ENCODE results near the gene RETN.

RETN gene

DNA sequence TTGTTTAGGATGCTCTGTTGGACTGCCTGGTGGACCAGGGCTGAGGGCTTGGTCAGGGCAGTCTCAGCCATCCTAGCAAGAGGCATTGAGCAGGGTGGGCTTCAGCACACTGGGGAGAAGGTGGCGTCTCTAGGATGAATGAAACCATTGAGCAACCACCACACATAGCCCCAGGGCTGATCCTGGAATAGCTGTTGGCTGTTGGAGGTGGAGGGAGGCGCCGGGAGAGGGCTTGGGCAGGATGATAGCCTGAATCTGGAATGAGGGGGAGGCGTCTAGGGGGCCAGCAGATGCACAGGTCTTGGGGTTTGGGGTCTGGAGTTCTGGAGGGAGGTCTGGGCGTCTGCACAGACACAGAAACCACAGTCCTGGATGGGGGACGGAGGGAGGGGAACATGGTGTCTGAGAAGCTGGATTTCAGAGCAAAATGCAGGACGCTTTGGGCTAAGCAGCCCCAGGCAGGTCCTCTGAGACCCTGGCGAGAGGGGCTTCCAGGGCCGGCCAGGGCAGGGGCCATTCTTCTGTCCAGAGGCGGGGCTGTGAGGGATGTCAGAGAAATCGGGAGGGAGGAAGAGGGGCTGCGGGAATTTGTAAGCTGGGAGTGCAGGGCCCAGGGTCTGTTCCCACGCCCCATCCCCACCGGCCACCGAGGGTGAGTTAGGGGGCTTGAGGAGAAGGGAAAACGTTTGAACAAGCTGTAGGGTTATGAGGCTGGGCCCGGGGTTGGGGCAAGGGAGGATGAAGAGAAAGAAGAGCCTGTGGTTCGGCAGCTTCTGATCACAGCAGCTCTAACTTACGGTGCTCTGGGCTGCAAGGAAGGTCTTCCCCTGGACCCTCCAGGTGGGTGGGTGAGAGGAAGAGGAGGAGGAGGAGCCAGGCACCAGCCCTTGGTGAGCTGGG lies 16.9 kb downstream of the RETN start:
- no peak for DNase-seq

DNA sequence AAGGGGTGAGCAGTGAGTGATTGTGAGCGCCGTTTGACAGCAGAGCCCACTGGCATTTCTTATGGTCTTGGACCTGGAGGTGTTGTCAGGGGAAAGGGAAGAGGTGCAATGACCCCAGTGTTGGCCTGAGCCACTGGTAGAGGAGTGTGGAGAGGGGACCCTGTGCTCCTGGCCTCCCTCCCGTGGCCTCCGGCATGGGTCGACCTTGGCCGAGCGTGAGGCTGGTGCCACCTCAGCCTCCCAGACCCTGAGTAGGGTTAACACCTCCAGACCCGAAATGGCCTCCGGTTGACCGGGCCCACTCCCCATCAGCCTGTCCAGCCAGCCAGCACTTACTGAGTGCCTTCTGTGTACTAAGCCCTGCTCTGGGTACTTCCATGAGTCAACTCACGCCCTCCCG lies 18.3 kb downstream of the RETN start:
- DNase-seq = no peak

DNA sequence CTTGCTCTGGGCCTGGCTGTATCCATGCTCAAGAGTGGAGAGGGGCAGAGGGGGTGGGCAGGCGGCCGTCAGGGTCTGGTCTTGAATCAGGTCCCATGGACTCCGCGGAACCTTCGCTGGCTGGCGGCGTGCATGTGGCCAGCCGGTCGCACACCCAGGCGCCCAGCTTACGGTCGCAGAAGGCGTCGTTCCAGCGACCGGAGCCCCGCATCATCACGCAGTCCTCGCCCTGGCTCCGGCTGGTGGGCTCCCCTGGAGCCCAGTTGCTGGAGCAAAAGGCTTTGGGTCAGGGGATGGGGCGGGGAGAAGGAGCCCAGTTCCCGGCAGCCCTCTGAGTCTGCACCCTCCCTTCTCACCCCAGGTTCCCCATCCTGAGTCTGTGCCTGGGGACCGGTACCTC lies 20.3 kb downstream of the RETN start:
- no peak for DNase-seq

DNA sequence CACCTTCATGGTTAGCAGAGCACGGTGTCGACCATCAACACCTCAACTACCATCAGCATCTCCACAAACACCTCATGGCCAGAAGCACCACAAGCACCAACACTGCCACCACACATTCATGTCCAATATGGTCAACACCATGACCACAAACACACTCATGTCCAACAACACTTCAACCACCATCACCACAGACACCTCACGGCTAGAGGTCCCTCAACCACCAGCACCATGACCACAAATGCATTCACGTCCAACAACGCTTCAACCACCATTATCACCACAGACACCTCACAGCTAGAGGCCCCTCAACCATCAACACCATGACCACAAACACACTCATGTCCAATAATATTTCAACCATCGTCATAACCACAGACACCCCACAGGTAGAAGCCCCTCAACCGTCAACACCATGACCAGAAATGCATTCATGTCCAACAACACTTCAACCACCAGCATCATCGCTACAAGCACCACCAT lies 22.0 kb downstream of the RETN start:
- no peak for DNase-seq

DNA sequence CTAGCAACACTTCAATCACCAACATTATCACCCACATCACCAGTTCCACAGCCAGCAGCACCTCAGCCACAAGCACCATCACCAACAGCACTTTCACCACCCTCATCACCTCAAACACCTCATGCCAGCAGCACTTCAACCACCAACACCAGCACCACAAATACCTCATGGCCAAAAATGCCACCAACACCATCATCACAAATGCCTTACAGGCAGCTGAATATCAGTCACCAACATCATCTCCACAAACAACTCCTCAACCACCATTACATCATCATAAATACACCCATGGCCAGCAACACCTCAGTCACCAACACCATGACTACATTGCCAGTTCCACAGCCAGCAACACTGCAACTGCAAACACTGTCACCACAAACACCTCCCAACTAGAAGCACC lies 22.6 kb downstream of the RETN start:
- DNase-seq = no peak

DNA sequence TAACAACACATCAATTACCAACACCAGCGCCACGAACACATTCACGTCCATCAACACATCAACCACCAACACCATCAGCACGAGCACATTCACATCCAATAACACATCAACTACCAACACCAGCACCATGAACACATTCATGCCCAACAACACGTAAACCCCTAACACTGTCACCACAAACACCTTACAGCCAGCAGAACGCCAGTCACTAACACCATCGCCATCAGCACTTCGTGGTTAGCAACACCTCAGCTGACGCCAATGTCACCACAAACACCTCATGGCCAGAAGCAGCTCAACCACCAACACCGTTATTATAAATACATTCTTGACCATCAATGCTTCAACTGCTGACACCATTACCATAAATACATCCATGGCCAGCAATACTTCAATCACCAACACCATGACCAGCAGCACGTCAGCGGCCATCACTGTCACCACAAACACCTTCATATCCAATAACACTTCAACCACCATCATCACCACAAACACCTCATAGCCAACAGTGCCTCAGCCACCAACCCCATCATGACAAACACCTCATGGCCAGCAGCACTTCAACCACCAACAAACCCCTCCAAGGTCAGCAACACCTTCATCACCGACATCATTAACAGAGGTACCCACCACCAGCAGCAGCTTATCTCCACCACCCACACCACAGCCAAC lies 23.7 kb downstream of the RETN start:
- no peak for DNase-seq

DNA sequence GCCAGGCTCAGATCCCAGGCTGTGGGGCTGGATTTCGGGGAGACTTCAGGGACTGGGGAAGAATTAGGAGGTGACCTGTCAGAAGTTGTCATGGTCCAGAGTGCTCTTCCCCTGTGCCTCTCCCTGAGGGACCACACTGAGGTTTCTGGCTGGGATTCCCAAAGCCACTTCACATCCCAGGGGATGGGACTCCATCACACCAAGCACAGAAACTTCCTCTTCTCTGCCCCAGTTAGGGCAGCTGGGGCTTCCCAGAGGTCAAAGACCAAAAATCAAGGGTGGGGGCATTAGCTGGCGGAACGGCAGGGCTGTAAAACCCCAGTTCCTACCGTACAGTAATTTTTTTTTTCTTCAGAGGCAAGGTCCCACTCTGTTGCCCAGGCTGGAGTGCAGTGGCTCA lies 25.6 kb downstream of the RETN start:
- no peak for DNase-seq

DNA sequence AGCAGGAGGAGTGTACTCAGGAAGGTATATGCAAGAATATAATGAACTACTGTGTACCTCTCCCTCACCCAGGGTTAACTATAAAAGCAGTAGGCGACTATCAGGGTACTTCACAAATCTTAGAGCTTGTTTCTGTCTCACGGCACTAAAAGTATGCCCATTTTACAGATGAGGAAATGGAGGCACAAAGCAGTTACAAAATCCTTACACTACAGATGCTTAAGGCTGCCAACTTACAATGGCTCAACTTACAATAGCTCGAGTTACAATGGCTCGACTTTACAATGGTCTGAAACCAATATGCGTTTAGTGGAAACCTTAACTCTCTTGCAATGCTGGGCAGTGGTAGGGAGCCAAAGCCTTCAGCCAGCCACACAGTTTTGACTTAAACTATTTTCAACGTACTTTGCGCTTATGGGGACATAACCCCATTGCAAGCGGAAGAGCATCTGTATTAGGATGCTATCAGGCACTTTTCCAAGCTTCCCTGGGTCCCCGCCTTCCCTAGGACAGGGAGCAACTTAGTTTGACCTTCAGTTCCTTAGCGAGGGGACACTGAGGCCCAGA lies 29.0 kb downstream of the RETN start:
- DNase-seq = no peak

DNA sequence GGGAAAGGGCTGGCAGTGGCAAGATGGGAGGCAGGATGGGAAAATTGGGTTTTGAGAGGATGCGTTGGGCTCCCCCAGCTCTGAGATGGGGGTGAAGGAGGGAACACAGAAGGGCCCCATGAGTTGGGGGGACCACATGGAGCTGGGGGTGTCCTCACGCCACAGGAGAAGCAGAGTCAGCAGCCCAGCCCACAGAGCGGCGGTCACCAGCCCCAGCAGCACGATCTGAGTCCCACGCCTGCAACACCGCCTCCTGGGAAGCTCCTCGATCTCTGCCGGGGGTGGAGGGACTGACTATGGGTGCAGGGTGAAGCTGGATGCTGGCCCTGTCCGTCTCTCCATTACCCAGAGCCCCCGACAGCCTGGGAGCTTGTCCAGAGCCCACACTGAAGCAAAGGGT lies 29.7 kb downstream of the RETN start:
- no peak for DNase-seq

DNA sequence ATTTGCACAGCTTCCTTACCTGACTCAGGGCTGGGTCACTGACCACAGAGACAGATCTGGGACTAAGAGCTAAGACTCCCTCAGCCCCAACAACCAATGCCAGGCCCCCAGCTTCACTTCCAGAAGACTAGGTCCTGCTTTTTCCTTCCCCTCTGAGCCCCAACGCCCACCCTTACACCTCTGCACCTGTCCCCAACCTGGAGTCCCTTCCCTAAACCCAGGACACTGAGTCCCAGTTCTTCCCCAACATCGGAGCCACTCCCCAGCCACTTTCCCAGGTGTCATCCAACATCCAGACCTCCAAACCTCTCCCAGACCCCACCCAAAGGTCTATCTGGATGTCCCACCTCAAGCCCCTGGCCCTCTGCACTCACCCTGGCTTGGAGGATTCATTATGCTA lies 30.2 kb downstream of the RETN start:
- no peak for DNase-seq

DNA sequence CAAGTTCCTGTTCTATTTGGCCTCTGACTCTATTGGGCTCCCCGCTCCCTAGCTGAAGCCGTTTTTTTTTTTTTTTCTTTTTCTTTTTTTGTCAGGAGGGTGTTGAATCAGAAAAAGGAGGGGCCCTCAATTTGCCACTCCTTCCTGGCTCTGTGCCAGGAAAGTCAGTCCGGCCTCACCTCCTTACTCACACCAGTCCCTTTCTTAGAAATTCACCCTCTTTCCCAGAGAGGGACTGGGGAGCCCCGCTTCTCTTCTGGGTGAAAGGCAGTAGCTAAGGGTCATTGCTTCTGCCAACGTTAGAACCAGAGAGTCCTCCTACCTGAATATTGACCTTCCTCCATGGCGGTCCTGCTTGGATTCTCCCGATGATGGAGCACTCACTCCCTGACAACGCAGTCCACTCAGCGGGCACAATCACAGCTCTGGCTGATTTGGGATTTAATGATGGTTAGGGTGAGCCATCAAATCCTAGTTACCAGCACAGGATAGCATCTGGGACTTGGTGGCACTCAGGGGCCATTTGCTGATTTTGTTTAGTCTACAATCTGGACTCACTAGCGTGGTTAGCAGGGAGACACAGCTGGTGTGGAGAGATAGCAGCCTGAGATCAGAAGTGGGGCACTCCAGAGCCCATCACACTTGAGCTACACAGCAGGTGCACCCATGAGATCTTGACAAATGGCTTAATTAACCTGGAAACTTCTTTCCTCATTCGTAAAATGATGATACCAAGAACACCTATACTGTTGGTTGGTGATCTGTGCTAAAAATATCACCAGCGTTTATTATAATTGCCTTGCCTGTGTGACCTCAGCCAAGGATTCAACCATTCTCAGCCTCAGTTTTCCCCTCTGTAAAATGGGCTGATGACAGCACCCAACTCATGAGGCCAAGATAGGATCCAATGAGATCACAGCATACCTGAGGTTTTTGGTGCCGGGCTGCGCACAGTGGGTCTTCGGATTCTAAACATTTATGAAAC lies 30.9 kb downstream of the RETN start:
- DNase-seq = no peak

DNA sequence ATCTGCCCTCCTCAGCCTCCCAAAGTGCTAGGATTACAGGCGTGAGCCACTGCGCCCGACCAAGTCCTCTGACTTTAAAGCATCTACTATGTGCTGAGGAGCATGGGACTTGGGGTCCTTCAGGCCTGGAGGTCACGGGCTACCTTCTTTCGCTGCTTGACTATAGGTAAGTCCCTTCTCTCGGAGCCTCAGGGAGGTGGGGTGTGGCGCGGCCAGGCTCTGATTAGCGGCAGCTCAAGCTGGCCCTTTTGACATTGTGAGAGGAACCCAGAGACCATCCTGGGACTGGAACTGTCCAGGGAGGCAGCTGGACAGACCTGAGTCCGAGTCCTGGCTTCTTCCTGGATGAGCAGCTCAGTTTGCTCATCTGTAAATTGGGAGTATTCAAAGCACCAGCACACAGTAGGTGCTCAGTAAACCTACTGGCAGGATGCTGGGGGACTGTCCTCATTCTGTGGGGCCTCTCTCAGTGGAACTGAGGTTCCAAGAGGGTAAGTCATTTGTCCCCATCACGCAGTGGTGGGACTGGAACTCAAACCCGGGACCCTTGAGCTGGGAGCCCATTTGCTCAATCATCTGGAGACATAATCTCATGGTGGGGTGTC lies 32.3 kb downstream of the RETN start:
- DNase-seq = no peak

DNA sequence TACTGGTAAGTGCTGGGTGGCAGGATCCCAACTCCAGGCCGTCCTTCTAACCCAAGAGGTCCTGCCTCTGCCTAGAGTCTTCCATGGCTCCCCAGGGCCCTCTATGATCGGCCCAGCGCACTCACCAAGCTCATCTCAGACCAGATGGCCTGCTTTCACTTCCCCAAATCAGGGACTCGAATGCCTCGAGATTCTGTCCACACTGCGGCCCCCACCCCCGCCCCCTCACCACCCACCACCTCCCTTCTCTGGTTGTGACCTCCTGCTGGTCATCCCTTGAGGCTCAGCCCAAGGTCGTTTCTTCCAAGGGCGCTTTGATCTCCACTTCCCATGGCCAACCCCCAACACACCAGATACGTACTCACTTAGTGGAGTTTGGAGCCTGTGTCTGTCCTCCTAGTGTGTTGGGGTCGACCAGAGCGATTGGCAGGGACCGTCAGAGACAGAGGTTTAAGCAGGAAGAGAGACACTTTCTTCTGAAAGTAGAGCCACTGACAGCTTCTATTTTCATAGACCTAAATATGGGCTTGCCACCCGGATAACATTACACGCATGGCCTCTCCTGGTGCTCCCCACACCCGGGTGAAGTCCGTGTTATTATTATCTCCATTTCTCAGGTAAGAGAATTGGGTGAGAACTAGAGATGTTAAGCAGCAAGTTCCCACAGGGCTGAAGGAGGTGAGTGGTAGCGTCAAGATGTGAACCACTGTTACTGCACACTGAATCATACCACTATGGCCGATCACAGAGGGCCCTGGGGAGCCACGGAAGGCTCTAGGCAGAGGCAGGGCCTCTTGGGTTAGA lies 33.0 kb downstream of the RETN start, which contains the start of gene FCER2:
TSS of gene FCER2 (minus strand) at position 478 of the 804 bp plus-strand sequence. CDS start 2,371 bp downstream, outside the sequence.
- no peak for DNase-seq

DNA sequence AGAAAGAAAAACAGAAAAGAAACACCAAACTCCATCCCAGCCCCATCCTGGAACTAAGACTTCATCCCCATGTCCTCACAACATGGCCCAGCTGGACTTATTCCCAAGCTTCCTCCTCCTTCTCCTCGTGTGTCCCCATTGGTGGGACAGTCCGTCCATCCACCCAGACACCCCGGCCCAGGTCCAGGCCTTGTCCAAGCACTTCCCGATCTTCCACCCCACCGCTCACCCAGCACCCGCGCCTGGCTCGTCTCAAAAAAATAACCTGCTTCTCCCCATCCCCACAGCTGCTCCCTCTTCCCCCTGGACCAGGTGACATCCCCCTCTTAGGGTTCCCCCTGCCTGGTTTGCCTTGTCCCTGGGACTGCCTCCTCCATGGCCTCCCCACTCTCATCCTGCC lies 34.5 kb downstream of the RETN start:
- no peak for DNase-seq

DNA sequence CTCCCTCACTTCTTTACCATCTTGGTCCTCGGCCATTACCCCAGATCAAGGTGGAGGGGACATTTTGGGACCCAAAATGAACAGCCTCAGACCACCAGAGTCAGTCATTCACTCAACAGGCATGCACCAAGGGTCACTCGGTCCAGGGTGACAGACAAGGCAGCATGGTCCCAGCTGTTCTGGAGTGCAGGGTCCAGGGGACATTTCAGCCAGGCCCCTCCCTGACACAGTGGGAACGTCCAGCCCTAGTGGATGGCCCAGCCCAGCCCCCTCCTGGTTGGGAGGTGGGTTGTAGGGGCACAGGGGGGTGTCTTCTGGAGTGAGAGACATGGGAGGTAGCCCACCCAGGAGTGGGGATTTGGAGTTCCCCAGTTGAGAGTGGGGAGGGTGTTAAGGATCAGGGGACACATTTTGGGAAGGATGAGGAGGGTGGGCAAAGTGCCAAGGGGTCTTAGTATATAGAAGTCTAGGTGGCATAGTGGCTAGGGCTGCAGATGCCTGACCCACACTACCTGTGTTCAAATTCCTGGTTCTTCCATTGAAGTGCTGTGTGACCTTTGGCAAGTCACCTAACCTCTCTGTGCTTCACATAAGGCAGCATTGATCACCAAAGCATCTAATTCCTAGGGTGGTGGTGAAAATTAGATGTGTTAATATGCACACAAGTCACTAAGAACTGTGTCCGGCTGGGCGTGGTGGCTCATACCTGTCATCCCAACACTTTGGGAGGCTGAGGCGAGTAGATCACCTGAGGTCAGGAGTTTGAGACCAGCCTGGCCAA lies 35.6 kb downstream of the RETN start:
- no peak for DNase-seq

DNA sequence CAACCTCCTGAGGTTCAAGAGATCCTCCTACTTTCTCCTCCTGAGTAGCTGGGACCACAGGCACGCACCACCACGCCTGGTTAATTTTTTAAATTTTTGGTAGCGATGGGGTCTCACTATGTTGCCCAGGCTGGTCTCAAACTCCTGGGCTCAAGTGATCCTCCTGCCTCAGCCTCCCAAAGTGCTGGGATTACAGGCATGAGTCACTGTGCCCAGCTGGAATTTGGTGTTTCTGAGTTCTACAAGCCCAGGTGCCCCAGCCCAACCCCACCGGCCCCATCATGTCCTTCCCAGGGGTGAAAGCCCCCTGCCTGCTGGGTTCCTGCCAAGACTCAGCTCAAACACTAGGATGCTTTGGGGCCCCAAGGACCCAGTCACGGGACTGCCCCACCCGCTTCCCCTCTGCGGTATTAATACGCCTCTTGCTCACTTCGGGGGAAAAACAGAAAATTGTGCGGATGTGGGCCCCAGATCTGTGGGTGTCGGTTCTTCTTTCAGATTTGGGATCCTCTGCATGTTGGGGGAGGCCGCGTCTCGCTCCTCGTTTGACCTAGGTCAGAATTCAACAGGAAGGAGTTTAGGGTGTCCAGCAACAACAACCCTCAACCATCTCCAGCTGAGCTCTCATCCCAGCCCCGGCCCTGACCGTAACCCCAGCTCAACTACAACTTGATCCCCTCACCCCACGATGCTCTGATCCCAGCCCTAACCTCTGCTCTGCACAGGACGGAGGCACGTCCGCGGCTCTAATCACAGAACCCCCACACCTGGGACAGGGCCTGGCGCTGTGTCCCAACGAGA lies 36.7 kb downstream of the RETN start:
- DNase-seq = no peak

DNA sequence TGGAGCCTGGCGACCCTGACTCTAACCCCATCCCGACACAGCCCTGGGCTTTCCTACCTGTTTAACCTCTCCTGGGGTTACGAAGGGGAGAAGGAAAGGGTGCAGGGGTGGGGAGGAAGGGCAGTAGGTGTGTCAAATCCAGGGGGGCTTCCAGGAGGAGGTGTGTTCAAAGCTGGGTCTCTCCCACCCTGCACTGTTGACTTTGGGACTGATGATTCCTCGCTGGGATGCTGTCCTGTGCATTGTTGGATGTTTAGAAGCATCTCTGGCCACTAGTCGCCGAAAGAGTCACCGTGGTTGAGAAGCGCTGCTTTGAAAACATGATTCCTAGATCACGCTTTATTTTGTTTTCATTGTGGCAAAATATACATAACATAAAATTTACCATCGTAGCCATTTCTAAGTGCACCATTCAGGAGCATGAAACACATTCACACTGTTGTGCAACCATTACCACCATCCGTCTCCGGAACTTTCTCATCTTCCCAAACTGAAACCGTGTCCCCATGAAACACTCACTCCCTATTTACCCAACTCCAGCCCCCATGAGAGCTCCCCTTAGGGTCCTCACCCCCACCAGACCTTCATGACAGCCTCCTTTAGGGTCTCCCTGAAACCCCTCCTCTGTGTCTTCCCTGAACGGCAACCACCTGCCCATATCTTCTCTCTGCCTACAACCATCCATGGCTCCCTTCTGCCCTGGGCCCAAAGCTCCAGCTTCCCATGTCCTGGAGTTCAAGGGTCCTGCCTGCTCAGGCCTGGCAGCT lies 37.5 kb downstream of the RETN start:
- DNase-seq = no peak

DNA sequence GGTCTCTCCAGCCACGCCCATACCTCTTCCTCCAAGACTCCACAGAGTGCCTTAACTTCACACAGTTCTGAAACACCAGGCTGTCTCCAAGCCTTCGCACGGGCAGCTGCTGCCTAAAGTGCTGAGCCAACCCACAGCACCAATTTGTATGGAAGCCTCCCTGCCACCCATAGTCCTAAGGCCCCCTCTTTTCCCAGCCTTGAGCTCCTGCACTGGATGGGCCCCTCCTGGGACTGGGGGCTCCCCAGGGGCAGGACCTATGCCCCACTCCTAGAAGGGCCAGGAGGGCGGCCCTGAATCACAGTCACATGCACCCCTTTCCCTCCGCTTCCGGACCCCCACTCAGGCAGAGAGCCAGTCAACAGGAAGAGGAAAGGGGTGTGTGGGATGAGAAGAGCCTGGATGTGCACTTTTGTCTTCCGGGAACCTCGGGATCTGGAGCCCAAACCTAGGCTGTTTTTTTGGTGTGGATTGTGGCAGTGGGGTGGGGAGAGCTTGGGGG lies 38.2 kb downstream of the RETN start:
- DNase-seq = no peak

All from NCI-H446 (cell line).